ENCODE results near the gene GMDS. TPM values are rescaled to one million over a fixed set of nuclear protein-coding genes. Genes with fewer than 3 reads are reported as not detected.

Gene GMDS
- total and polyA plus RNA-seq, 4 donors = 7.3 to 28.3 (median 16.1) TPM

- Histone ChIP-seq H3K4me3 (no peak overlapping the region), H3K9me3 (ENCODE audit: control insufficient read depth in 4 of 4, insufficient read depth in 3 of 4, low read length in 3 of 4) (no peaks in the 10 kb centered on the region), H3K9ac (ENCODE audit: insufficient read depth in 1 of 2, low read length in 2 of 2) (no peak overlapping the region), H3K27me3 (ENCODE audit: control insufficient read depth in 3 of 3, insufficient read depth in 3 of 3, low read length in 2 of 3) (no peaks in the 10 kb centered on the region), H3K4me1 (ENCODE audit: control insufficient read depth in 5 of 5, insufficient read depth in 5 of 5, low read length in 5 of 5) (peaks cover 0 to 4% (median under 1%) of the 10 kb centered on the region in 5 donors), H3K36me3 (ENCODE audit: control insufficient read depth in 4 of 4, insufficient read depth in 4 of 4, low read length in 4 of 4) (no peaks in the 10 kb centered on the region), H3K27ac (ENCODE audit: low read depth in 1 of 2, low read length in 1 of 2) (no peak overlapping the region)
- WGBS, 2 donors = 88 to 92% methylated on average over 8 of the region's 8 CpGs
- DNase-seq (no peak), ATAC-seq (ENCODE audit: insufficient read depth, low FRiP score) (no peak)
- TF ChIP-seq, protein P1, sequence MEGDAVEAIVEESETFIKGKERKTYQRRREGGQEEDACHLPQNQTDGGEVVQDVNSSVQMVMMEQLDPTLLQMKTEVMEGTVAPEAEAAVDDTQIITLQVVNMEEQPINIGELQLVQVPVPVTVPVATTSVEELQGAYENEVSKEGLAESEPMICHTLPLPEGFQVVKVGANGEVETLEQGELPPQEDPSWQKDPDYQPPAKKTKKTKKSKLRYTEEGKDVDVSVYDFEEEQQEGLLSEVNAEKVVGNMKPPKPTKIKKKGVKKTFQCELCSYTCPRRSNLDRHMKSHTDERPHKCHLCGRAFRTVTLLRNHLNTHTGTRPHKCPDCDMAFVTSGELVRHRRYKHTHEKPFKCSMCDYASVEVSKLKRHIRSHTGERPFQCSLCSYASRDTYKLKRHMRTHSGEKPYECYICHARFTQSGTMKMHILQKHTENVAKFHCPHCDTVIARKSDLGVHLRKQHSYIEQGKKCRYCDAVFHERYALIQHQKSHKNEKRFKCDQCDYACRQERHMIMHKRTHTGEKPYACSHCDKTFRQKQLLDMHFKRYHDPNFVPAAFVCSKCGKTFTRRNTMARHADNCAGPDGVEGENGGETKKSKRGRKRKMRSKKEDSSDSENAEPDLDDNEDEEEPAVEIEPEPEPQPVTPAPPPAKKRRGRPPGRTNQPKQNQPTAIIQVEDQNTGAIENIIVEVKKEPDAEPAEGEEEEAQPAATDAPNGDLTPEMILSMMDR (IDR thresholded peaks at IDR 0.05; ENCODE audit: control extremely low read depth, extremely low read depth) = no peak
Measured at GRCh38 chr6:1796706-1797529, 448.5 kb downstream of the GMDS start.

GRCh38 chr6:1795910-1796309 is 449.5 kb downstream of the GMDS start:
- no peak overlapping the region for H3K4me3 ChIP-seq
- H3K27me3 ChIP-seq (ENCODE audit: control insufficient read depth in 3 of 3, insufficient read depth in 3 of 3, low read length in 2 of 3) = no peaks in the 10 kb centered on the region
- no peak overlapping the region for H3K27ac ChIP-seq (ENCODE audit: low read depth in 1 of 2, low read length in 1 of 2)
- no peaks in the 10 kb centered on the region for H3K36me3 ChIP-seq (ENCODE audit: control insufficient read depth in 4 of 4, insufficient read depth in 4 of 4, low read length in 4 of 4)
- H3K9me3 ChIP-seq (ENCODE audit: control insufficient read depth in 4 of 4, insufficient read depth in 3 of 4, low read length in 3 of 4) = no peaks in the 10 kb centered on the region
- DNase-seq (no peak), ATAC-seq (ENCODE audit: insufficient read depth, low FRiP score) (no peak)
- no peak overlapping the region for H3K9ac ChIP-seq (ENCODE audit: insufficient read depth in 1 of 2, low read length in 2 of 2)
- TF ChIP-seq, protein P1 (IDR thresholded peaks at IDR 0.05; ENCODE audit: control extremely low read depth, extremely low read depth) = no peak
- WGBS, 2 donors = 97 to 100% methylated on average over 4 of the region's 4 CpGs
- peaks cover 0 to 3% (median 0%) of the 10 kb centered on the region in 5 donors for H3K4me1 ChIP-seq (ENCODE audit: control insufficient read depth in 5 of 5, insufficient read depth in 5 of 5, low read length in 5 of 5)

- DNase-seq = no peak
- Histone ChIP-seq H3K4me3 (no peak overlapping the region), H3K9ac (ENCODE audit: insufficient read depth in 1 of 2, low read length in 2 of 2) (no peak overlapping the region), H3K4me1 (ENCODE audit: control insufficient read depth in 5 of 5, insufficient read depth in 5 of 5, low read length in 5 of 5) (no peaks in the 10 kb centered on the region), H3K27ac (ENCODE audit: low read depth in 1 of 2, low read length in 1 of 2) (no peak overlapping the region), H3K36me3 (ENCODE audit: control insufficient read depth in 4 of 4, insufficient read depth in 4 of 4, low read length in 4 of 4) (no peaks in the 10 kb centered on the region), H3K27me3 (ENCODE audit: control insufficient read depth in 3 of 3, insufficient read depth in 3 of 3, low read length in 2 of 3) (no peaks in the 10 kb centered on the region), H3K9me3 (ENCODE audit: control insufficient read depth in 4 of 4, insufficient read depth in 3 of 4, low read length in 3 of 4) (no peaks in the 10 kb centered on the region)
- no peak for ATAC-seq (ENCODE audit: insufficient read depth, low FRiP score)
- WGBS, 2 donors = 73 to 78% methylated on average over 3 of the region's 3 CpGs
- TF ChIP-seq, protein P1 (IDR thresholded peaks at IDR 0.05; ENCODE audit: control extremely low read depth, extremely low read depth) = no peak
Measured at GRCh38 chr6:1792989-1793388, 452.4 kb downstream of the GMDS start.

Data from lung (tissue), 12 donors.